Gastrocnemius medialis (tissue), 4 donors: ENCODE results near the gene TAX1BP3.

Source experiments
- CTCF ChIP-seq, 5 experiments: fragments of 450-650 bp in 3 of 5; fragments of 200-600 bp in 2 of 5; sonication (generic) in 2 of 5; IDR thresholded peaks in 4 of 5; conservative IDR thresholded peaks in 1 of 5; 1 replicate in 4 of 5; 2 replicates in 1 of 5; pipeline ENCODE4 v1.5.1; 2016 to 2019; ENCODE audit warnings: antibody characterized with exemption in 5 of 5, mild to moderate bottlenecking in 3 of 5, moderate library complexity in 3 of 5
- POLR2A ChIP-seq, 2 donors: fragments of 450-650 bp; IDR thresholded peaks; one replicate each; pipeline ENCODE4 v1.6.1; 2017; ENCODE audit warnings: antibody characterized with exemption in 2 of 2, mild to moderate bottlenecking in 2 of 2, moderate library complexity in 2 of 2

- no peak for TF ChIP-seq CTCF (IDR thresholded peaks at IDR 0.05 in 4 of 5, conservative IDR thresholded peaks at IDR 0.05 in 1 of 5)
- no peak for TF ChIP-seq POLR2A (IDR thresholded peaks at IDR 0.05)
Observed at GRCh38 chr17:3689262-3690093, 21.1 kb upstream of the TAX1BP3 start.
